Karpas-422 (cell line): ENCODE measurements around the gene DCST2. TPM values are rescaled to one million over a fixed set of nuclear protein-coding genes. Genes with fewer than 3 reads are reported as not detected.

Experiments
- DNase-seq: peaks from one replicate; pipeline ENCODE4 v3.0.0-alpha.2; 2015
- H2AFZ ChIP-seq: fragments of 200-600 bp; sonication (generic); 2 replicates; pipeline ENCODE4 v1.6.1; 2014; ENCODE audit warnings: antibody characterized with exemption, low read length, mixed read lengths
- H3K27ac ChIP-seq: fragments of 200-600 bp; sonication (generic); 2 replicates; pipeline ENCODE4 v1.5.1; 2014; ENCODE audit warnings: mild to moderate bottlenecking, low read length, moderate library complexity
- H3K27me3 ChIP-seq: fragments of 200-600 bp; sonication (generic); 2 replicates; pipeline ENCODE4 v1.6.1; 2014; ENCODE audit warnings: low read length, mixed read lengths
- H3K36me3 ChIP-seq: fragments of 200-600 bp; sonication (generic); 2 replicates; pipeline ENCODE4 v1.6.1; 2014; ENCODE audit warnings: low read length, mixed read lengths; ENCODE audit not compliant: insufficient read depth
- H3K4me1 ChIP-seq: fragments of 200-600 bp; sonication (generic); 2 replicates; pipeline ENCODE4 v1.6.1; 2014; ENCODE audit warnings: mild to moderate bottlenecking, low read length, mixed read lengths
- H3K4me2 ChIP-seq: fragments of 200-600 bp; sonication (generic); 2 replicates; pipeline ENCODE4 v1.6.1; 2014; ENCODE audit warnings: low read length, low read depth, mild to moderate bottlenecking; ENCODE audit not compliant: poor library complexity, severe bottlenecking
- H3K4me3 ChIP-seq: fragments of 200-600 bp; sonication (generic); 2 replicates; pipeline ENCODE4 v1.5.1; 2014; ENCODE audit warnings: mild to moderate bottlenecking, antibody characterized with exemption, low read length, mixed read lengths
- H3K79me2 ChIP-seq: fragments of 200-600 bp; sonication (generic); 2 replicates; pipeline ENCODE4 v1.6.1; 2014; ENCODE audit warnings: mild to moderate bottlenecking, low read length, mixed read lengths
- H3K9ac ChIP-seq: fragments of 200-600 bp; sonication (generic); 2 replicates; pipeline ENCODE4 v1.6.0; 2014; ENCODE audit warnings: low read length
- H3K9me2 ChIP-seq: fragments of 200-600 bp; sonication (generic), shearing (Covaris generic); replicated peaks from 2 replicates; pipeline ENCODE4 v1.6.0; 2014; ENCODE audit warnings: mild to moderate bottlenecking, low read length, moderate library complexity; ENCODE audit not compliant: insufficient read depth
- H3K9me3 ChIP-seq: fragments of 300-700, 200-600 bp; sonication (generic); 2 replicates; pipeline ENCODE4 v1.6.1; 2014; ENCODE audit warnings: low read length, mixed read lengths
- H4K20me1 ChIP-seq: fragments of 200-600 bp; sonication (generic); 2 replicates; pipeline ENCODE4 v1.6.1; 2014; ENCODE audit warnings: mild to moderate bottlenecking, antibody characterized with exemption, low read length, low read depth; ENCODE audit not compliant: insufficient read depth
- total RNA-seq: library from RNA; depleted of rRNA; stranded (reverse); fragments of >200 nt; shearing (Covaris generic); gene quantifications from 2 replicates; pipeline ENCODE4 v1.2.3, GENCODE V29; 2014; ENCODE audit warnings: low replicate concordance

Gene DCST2
- total RNA-seq, 1 experiment from 2014 or later, result 3.5 TPM

- H3K27me3 ChIP-seq, result no peaks in the 10 kb centered on the region
- no peaks in the 10 kb centered on the region for H3K9me3 ChIP-seq
- H4K20me1 ChIP-seq, result no peaks in the 10 kb centered on the region
- H3K4me1 ChIP-seq, result peaks cover 26% of the 10 kb centered on the region
- no peaks in the 10 kb centered on the region for H3K9me2 ChIP-seq
- H3K36me3 ChIP-seq, result no peaks in the 10 kb centered on the region
- H3K27ac ChIP-seq, result no peak overlapping the region
- H3K4me2 ChIP-seq, result no peak overlapping the region
- no peak for DNase-seq
- H3K79me2 ChIP-seq, result peaks cover 24% of the 10 kb centered on the region
- no peak overlapping the region for H3K4me3 ChIP-seq
- no peak overlapping the region for H2AFZ ChIP-seq
- H3K9ac ChIP-seq, result no peak overlapping the region
These were observed 15.1 kb upstream of the DCST2 start for GRCh38 chr1:155048449-155049334.

- H2AFZ ChIP-seq, result no peak overlapping the region
- H3K4me3 ChIP-seq, result no peak overlapping the region
- H3K79me2 ChIP-seq, result no peaks in the 10 kb centered on the region
- peaks cover 4% of the 10 kb centered on the region for H3K4me1 ChIP-seq
- no peaks in the 10 kb centered on the region for H3K27me3 ChIP-seq
- peak; percentile 88 for DNase-seq
- no peak overlapping the region for H3K9ac ChIP-seq
- H3K9me3 ChIP-seq, result no peaks in the 10 kb centered on the region
- no peaks in the 10 kb centered on the region for H3K36me3 ChIP-seq
- H3K9me2 ChIP-seq, result no peaks in the 10 kb centered on the region
- H4K20me1 ChIP-seq, result no peaks in the 10 kb centered on the region
- no peak overlapping the region for H3K4me2 ChIP-seq
- no peak overlapping the region for H3K27ac ChIP-seq
These were observed 11.5 kb upstream of the DCST2 start for GRCh38 chr1:155044812-155045657.

- Histone ChIP-seq H3K79me2 (no peaks in the 10 kb centered on the region), H3K9me2 (no peaks in the 10 kb centered on the region), H3K9ac (no peak overlapping the region), H3K4me2 (no peak overlapping the region), H2AFZ (no peak overlapping the region), H3K4me3 (no peak overlapping the region), H4K20me1 (no peaks in the 10 kb centered on the region), H3K27ac (no peak overlapping the region), H3K27me3 (no peaks in the 10 kb centered on the region), H3K4me1 (no peaks in the 10 kb centered on the region), H3K36me3 (no peaks in the 10 kb centered on the region), H3K9me3 (no peaks in the 10 kb centered on the region)
- DNase-seq, result no peak
These were observed 10.8 kb upstream of the DCST2 start for GRCh38 chr1:155044365-155044764.

- Histone ChIP-seq H3K9me2 (no peaks in the 10 kb centered on the region), H3K9me3 (no peaks in the 10 kb centered on the region), H3K79me2 (no peaks in the 10 kb centered on the region), H4K20me1 (no peaks in the 10 kb centered on the region), H3K4me2 (no peak overlapping the region), H3K4me1 (no peaks in the 10 kb centered on the region), H3K27ac (no peak overlapping the region), H3K36me3 (no peaks in the 10 kb centered on the region), H3K9ac (no peak overlapping the region), H2AFZ (no peak overlapping the region), H3K27me3 (no peaks in the 10 kb centered on the region), H3K4me3 (no peak overlapping the region)
- DNase-seq, result no peak
These were observed 10.2 kb upstream of the DCST2 start for GRCh38 chr1:155043793-155044192.

- Histone ChIP-seq H3K9ac (no peak overlapping the region), H4K20me1 (no peaks in the 10 kb centered on the region), H3K4me3 (no peak overlapping the region)
These were observed 9.7 kb upstream of the DCST2 start for GRCh38 chr1:155043301-155043702.

GRCh38 chr1:155042789-155043188 is 9.2 kb upstream of the DCST2 start:
- Histone ChIP-seq H3K27ac (no peak overlapping the region), H3K4me1 (no peaks in the 10 kb centered on the region), H3K79me2 (no peaks in the 10 kb centered on the region), H3K9me2 (no peaks in the 10 kb centered on the region), H3K27me3 (no peaks in the 10 kb centered on the region), H3K9me3 (no peaks in the 10 kb centered on the region), H3K4me2 (no peak overlapping the region), H4K20me1 (no peaks in the 10 kb centered on the region), H3K4me3 (no peak overlapping the region), H3K36me3 (no peaks in the 10 kb centered on the region), H2AFZ (no peak overlapping the region), H3K9ac (no peak overlapping the region)
- no peak for DNase-seq

More at GRCh38 chr1:155043301-155043702, 9.7 kb upstream of the DCST2 start:
- no peak for DNase-seq
- H3K9me2 ChIP-seq, result no peaks in the 10 kb centered on the region
- H3K27ac ChIP-seq, result no peak overlapping the region
- no peaks in the 10 kb centered on the region for H3K36me3 ChIP-seq
- no peak overlapping the region for H3K4me2 ChIP-seq
- no peak overlapping the region for H2AFZ ChIP-seq
- H3K9me3 ChIP-seq, result no peaks in the 10 kb centered on the region
- H3K79me2 ChIP-seq, result no peaks in the 10 kb centered on the region
- no peaks in the 10 kb centered on the region for H3K27me3 ChIP-seq
- H3K4me1 ChIP-seq, result no peaks in the 10 kb centered on the region

GRCh38 chr1:155040358-155041093 is 6.9 kb upstream of the DCST2 start:
- no peak overlapping the region for H2AFZ ChIP-seq
- H3K27ac ChIP-seq, result no peak overlapping the region

GRCh38 chr1:155039308-155039669 is 5.7 kb upstream of the DCST2 start:
- DNase-seq, result no peak
- H3K79me2 ChIP-seq, result no peaks in the 10 kb centered on the region
- no peaks in the 10 kb centered on the region for H4K20me1 ChIP-seq
- no peak overlapping the region for H3K4me2 ChIP-seq
- no peaks in the 10 kb centered on the region for H3K4me1 ChIP-seq
- no peak overlapping the region for H3K9ac ChIP-seq
- no peak overlapping the region for H2AFZ ChIP-seq
- H3K9me2 ChIP-seq, result no peaks in the 10 kb centered on the region
- no peak overlapping the region for H3K27ac ChIP-seq
- no peaks in the 10 kb centered on the region for H3K36me3 ChIP-seq
- H3K4me3 ChIP-seq, result no peak overlapping the region
- no peaks in the 10 kb centered on the region for H3K9me3 ChIP-seq
- no peaks in the 10 kb centered on the region for H3K27me3 ChIP-seq

More at GRCh38 chr1:155040358-155041093, 6.9 kb upstream of the DCST2 start:
- H3K4me1 ChIP-seq, result no peaks in the 10 kb centered on the region
- H3K36me3 ChIP-seq, result no peaks in the 10 kb centered on the region
- no peaks in the 10 kb centered on the region for H3K9me2 ChIP-seq
- H3K79me2 ChIP-seq, result no peaks in the 10 kb centered on the region
- no peaks in the 10 kb centered on the region for H4K20me1 ChIP-seq
- DNase-seq, result no peak
- no peak overlapping the region for H3K4me2 ChIP-seq
- H3K9ac ChIP-seq, result no peak overlapping the region
- H3K4me3 ChIP-seq, result no peak overlapping the region
- no peaks in the 10 kb centered on the region for H3K27me3 ChIP-seq
- no peaks in the 10 kb centered on the region for H3K9me3 ChIP-seq
